ENCODE measurements around the gene HORMAD2.

The HORMAD2 gene

DNA sequence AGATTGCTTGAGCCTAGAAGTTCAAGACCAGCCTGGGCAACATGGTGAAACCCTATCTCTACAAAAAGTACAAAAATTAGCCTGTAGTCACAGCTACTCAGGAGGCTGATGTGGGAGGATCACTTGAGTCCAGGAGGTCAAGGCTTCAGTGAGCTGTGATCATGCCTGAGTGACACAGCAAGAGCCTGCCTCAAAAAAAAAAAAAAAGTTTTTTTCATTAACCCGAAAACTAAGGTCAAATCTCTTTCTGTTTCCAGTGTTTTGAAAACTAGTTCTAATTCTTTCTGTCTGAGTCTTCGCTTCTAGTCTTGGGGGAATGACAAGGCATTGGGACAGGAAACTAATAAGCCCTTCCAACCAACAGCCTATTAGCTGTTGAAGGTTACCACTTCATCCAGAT is 108.6 kb downstream of the HORMAD2 start:
- DNase-seq (ENCODE audit: low read depth, low spot score) = no peak
- ChIA-PET POLR2A (no interaction called here), CTCF (interaction anchor here (1.0 to 1.2 kb wide), 4 partner anchors 16 to 81 kb away, joined by 3 to 6 read pairs (median 4); no protein-coding TSS in a partner anchor)
- no peak overlapping the region for H3K4me3 ChIP-seq (ENCODE audit: low read depth, low read length)
- TF ChIP-seq, protein P1, sequence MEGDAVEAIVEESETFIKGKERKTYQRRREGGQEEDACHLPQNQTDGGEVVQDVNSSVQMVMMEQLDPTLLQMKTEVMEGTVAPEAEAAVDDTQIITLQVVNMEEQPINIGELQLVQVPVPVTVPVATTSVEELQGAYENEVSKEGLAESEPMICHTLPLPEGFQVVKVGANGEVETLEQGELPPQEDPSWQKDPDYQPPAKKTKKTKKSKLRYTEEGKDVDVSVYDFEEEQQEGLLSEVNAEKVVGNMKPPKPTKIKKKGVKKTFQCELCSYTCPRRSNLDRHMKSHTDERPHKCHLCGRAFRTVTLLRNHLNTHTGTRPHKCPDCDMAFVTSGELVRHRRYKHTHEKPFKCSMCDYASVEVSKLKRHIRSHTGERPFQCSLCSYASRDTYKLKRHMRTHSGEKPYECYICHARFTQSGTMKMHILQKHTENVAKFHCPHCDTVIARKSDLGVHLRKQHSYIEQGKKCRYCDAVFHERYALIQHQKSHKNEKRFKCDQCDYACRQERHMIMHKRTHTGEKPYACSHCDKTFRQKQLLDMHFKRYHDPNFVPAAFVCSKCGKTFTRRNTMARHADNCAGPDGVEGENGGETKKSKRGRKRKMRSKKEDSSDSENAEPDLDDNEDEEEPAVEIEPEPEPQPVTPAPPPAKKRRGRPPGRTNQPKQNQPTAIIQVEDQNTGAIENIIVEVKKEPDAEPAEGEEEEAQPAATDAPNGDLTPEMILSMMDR (IDR thresholded peaks at IDR 0.05; ENCODE audit: insufficient read depth, low read length, missing control alignments) = no peak

DNA sequence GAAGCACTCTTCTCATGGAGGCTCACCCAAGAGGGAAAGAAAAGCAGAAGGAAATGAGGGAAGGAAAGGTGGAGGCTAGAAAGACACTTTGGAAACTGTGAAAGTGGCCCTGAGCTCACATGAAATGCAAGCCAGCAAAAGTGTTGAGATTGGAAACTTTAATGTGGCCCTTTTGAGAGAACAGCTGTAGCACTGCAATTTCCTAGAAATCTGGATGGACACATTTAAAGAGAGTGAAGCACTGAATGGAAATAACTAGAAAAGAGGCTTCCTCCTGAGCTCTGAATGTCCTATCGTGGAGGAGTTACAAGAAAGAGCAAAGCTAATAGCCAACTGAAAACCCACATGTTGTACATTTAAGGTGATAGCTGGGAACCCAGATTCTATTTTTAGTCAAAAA is 110.3 kb downstream of the HORMAD2 start:
- ChIA-PET POLR2A (no interaction called here), CTCF (interaction anchor here (0.6 to 2.4 kb wide), 5 partner anchors 12 to 82 kb away, joined by 3 to 9 read pairs (median 6); no protein-coding TSS in a partner anchor)
- no peak for DNase-seq (ENCODE audit: low read depth, low spot score)
- TF ChIP-seq, protein P1 (IDR thresholded peaks at IDR 0.05; ENCODE audit: insufficient read depth, low read length, missing control alignments) = no peak
- H3K4me3 ChIP-seq (ENCODE audit: low read depth, low read length) = no peak overlapping the region

DNA sequence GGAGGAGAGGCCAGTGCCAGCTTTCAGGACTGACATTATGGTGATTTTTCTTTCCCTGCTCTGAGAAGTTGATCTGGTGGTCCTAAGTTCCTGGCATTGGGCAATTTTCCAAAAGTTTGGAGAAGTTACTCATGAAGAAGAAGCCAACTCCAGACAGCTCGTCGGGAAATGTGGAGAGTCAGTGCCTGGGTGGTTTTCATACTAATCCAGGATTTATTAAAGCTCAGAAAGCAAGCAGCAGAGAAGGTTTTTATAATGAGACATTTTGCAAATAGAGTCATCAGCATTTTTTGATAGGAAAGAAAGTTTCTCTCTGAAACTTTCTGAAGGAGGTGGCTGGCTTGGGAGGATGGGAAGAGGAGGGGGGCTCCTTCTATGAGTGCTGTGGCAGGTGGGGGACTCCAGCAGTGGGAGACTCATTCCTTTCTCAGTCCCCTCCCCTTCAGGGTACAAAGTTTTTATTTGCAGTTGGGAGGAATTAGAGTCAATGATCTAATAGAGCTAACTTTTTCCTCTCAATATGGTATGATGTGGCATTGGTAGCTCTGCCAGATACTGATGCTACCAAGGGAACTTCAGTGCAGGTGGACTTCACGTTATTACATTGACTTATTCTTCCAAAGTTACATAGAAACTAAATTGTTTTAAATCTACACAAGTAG is 110.9 kb downstream of the HORMAD2 start:
- TF ChIP-seq, protein P1 (IDR thresholded peaks at IDR 0.05; ENCODE audit: insufficient read depth, low read length, missing control alignments) = no peak
- H3K4me3 ChIP-seq (ENCODE audit: low read depth, low read length) = no peak overlapping the region
- ChIA-PET CTCF (interaction anchor here (0.6 to 2.4 kb wide), 5 partner anchors 13 to 83 kb away, joined by 3 to 9 read pairs (median 6); no protein-coding TSS in a partner anchor), POLR2A (no interaction called here)
- DNase-seq (ENCODE audit: low read depth, low spot score) = no peak

DNA sequence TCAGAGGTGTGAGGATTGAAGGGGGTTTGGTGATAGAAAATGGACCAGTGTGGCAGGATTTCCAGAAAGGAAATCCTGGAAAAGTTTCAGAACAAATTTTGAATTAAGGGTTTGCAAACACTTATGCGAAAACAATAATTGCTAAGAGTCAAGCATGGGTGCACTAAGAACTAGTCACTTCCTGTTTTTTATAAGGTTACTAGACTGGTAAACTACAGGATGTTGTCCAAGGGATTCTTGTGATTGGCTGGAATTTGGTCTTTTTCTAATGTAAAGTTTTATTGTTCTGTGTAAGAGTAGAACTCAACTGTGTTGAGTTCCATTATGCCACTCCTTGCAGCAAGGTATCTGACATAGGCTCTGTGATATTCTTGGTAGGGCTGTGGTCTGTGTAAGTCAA is 112.2 kb downstream of the HORMAD2 start:
- DNase-seq (ENCODE audit: low read depth, low spot score) = no peak
- ChIA-PET CTCF (interaction anchor here (1.8 to 2.4 kb wide), 2 partner anchors 71 to 84 kb away, joined by 5 to 6 read pairs; no protein-coding TSS in a partner anchor), POLR2A (no interaction called here)

DNA sequence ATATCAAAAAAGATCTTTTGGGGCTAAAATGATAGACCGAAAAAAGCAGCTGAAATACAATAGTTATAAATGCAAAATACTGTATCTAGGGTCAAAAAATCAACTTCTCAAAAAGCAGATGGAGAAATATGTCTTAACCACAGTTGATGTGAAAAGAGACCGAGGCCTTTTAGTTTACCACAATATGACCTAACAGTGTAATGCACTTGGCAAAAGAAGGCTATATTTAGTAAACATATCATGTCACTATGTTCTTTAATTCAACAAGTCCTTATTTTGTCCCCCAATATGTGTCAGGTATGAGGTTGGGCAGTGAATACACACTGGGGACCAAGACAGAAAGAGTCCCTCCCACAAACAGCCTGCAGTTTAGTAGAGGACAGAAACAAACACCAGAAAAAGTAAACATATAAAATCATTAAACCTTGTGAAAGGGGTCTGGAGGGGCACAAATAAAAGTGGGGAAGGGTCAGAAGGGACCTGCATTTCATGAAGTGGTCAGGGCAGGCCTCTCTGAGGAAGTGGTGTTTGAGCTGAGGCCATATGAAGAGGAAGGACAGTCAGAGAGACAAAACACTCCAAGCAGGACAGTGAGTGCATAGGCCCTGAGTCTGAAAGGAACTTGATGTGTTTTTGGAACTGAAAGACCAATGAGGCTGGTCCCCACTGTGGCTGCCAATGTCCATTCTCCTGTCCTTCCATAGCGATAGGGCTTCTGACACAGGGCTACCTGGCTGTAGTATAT is 112.9 kb downstream of the HORMAD2 start:
- ChIA-PET POLR2A (no interaction called here), CTCF (no interaction called here)
- TF ChIP-seq, protein P1 (IDR thresholded peaks at IDR 0.05; ENCODE audit: insufficient read depth, low read length, missing control alignments) = no peak
- no peak overlapping the region for H3K4me3 ChIP-seq (ENCODE audit: low read depth, low read length)
- no peak for DNase-seq (ENCODE audit: low read depth, low spot score)

More for the DNA sequence above, 112.2 kb downstream of the HORMAD2 start:
- H3K4me3 ChIP-seq (ENCODE audit: low read depth, low read length) = no peak overlapping the region
- TF ChIP-seq, protein P1 (IDR thresholded peaks at IDR 0.05; ENCODE audit: insufficient read depth, low read length, missing control alignments) = no peak

Measured in AG04449 (cell line).